ENCODE results near the gene HMCN1.

HMCN1 gene

DNA sequence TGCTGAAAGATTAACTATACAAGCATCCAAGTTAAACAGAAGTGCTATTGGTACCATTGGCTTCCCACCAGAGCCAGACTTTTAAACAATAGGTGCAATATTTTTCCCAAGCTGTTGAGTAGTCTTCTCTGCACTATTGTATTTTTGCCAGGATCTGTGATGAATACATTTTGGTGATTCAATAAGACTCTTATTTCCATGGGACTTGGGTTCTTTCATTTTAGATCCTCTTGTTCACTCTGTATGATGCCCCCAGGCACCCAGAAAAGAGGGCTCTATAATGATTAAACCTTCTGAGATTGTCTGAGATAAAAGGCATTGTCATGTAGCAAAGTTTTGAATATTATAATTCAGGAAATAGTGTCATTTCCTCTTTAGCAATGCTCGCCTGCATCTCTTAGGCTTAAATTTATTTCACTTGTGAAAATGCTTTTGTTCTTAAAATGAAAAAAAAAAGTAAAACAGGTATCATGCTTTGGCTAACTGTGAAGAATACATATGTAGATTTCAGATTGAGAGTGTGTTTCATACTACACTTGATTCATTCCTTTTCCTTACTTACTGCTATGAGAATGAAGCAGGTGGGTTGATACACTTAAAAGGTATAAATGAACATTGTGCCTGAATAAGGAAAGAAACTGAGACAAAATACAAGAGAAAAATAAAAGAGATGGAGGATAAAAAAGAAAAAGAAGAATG is 275.0 kb downstream of the HMCN1 start:
- H3K14ac ChIP-seq (ENCODE audit: low read length): no peak overlapping the region
- no CpG with 5 or more reads among the region's 1 CpG for WGBS (ENCODE audit: extremely low coverage, insufficient coverage, insufficient read length)

GRCh38 chr1:186014370-186015037 is 280.3 kb downstream of the HMCN1 start:
- Histone ChIP-seq H3K9me3 (ENCODE audit: insufficient read depth, low read depth, low read length) (no peaks in the 10 kb centered on the region), H3K4me2 (ENCODE audit: low read length) (no peak overlapping the region), H2BK5ac (ENCODE audit: low read depth, low read length, poor library complexity) (no peak overlapping the region), H3K9ac (ENCODE audit: low read length) (no peak overlapping the region), H3K4me3 (ENCODE audit: low read depth, low read length) (no peak overlapping the region), H4K91ac (ENCODE audit: low read depth, low read length) (no peak overlapping the region), H3K14ac (ENCODE audit: low read length) (no peak overlapping the region), H2BK120ac (ENCODE audit: insufficient read depth, low read length, poor library complexity) (no peak overlapping the region), H2BK12ac (ENCODE audit: low read length) (no peak overlapping the region), H3K36me3 (ENCODE audit: control insufficient read depth in 1 of 2, insufficient read depth in 2 of 2, low read length in 2 of 2) (no peaks in the 10 kb centered on the region), H2AK5ac (ENCODE audit: low read length) (no peak overlapping the region), H3K23ac (ENCODE audit: low read length) (no peak overlapping the region), H3K27ac (ENCODE audit: low read depth, low read length) (no peak overlapping the region), H4K12ac (ENCODE audit: low read depth, low read length) (no peak overlapping the region), H3K79me2 (ENCODE audit: control insufficient read depth, insufficient read depth, low read length, poor library complexity) (no peaks in the 10 kb centered on the region), H2AFZ (ENCODE audit: insufficient read depth, low read length, poor library complexity) (no peak overlapping the region), H3K79me1 (ENCODE audit: low read length) (no peaks in the 10 kb centered on the region), H3K4me1 (ENCODE audit: control insufficient read depth in 1 of 2, insufficient read depth in 2 of 2, low read length in 2 of 2) (no peaks in the 10 kb centered on the region), H4K8ac (ENCODE audit: low read depth, low read length) (no peak overlapping the region), H3K18ac (ENCODE audit: low read length) (no peak overlapping the region), H3K4ac (ENCODE audit: low read depth, low read length) (no peak overlapping the region), H3K27me3 (ENCODE audit: insufficient read depth, low read length) (no peaks in the 10 kb centered on the region)
- DNase-seq: no peak

More for the DNA sequence above, 275.0 kb downstream of the HMCN1 start:
- H2BK12ac ChIP-seq (ENCODE audit: low read length): no peak overlapping the region
- H3K4me2 ChIP-seq (ENCODE audit: low read length): no peak overlapping the region
- H3K27ac ChIP-seq (ENCODE audit: low read depth, low read length): no peak overlapping the region
- no peak overlapping the region for H2AK5ac ChIP-seq (ENCODE audit: low read length)
- no peaks in the 10 kb centered on the region for H3K4me1 ChIP-seq (ENCODE audit: control insufficient read depth in 1 of 2, insufficient read depth in 2 of 2, low read length in 2 of 2)
- no peak overlapping the region for H3K23ac ChIP-seq (ENCODE audit: low read length)
- no peak overlapping the region for H4K12ac ChIP-seq (ENCODE audit: low read depth, low read length)
- no peaks in the 10 kb centered on the region for H3K36me3 ChIP-seq (ENCODE audit: control insufficient read depth in 1 of 2, insufficient read depth in 2 of 2, low read length in 2 of 2)
- H3K9me3 ChIP-seq (ENCODE audit: insufficient read depth, low read depth, low read length): no peaks in the 10 kb centered on the region
- no peak overlapping the region for H3K4ac ChIP-seq (ENCODE audit: low read depth, low read length)
- no peak overlapping the region for H3K18ac ChIP-seq (ENCODE audit: low read length)
- no peak overlapping the region for H2BK5ac ChIP-seq (ENCODE audit: low read depth, low read length, poor library complexity)
- H3K4me3 ChIP-seq (ENCODE audit: low read depth, low read length): no peak overlapping the region
- no peak overlapping the region for H4K8ac ChIP-seq (ENCODE audit: low read depth, low read length)
- no peaks in the 10 kb centered on the region for H3K79me1 ChIP-seq (ENCODE audit: low read length)
- H2AFZ ChIP-seq (ENCODE audit: insufficient read depth, low read length, poor library complexity): no peak overlapping the region
- no peaks in the 10 kb centered on the region for H3K79me2 ChIP-seq (ENCODE audit: control insufficient read depth, insufficient read depth, low read length, poor library complexity)
- no peaks in the 10 kb centered on the region for H3K27me3 ChIP-seq (ENCODE audit: insufficient read depth, low read length)
- no peak overlapping the region for H2BK120ac ChIP-seq (ENCODE audit: insufficient read depth, low read length, poor library complexity)
- no peak overlapping the region for H4K91ac ChIP-seq (ENCODE audit: low read depth, low read length)
- H3K9ac ChIP-seq (ENCODE audit: low read length): no peak overlapping the region
- no peak for DNase-seq

DNA sequence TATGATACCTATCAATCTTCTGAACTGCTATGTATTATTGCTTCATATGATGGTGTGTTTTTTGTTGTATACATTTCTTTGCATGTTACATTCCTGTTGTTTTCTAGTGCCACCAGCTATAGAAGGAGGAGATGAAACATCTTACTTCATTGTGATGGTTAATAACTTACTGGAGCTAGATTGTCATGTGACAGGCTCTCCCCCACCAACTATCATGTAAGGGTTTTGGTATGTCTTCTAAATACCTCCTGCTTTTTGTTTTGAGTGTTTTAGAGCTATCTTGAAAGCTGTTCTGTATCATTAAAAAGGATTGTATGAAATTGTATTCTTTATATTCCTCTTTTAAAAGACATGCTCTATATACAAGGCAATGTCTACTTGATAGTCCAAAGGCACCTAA is 282.7 kb downstream of the HMCN1 start:
- no peak overlapping the region for H4K12ac ChIP-seq (ENCODE audit: low read depth, low read length)
- no peak overlapping the region for H2BK5ac ChIP-seq (ENCODE audit: low read depth, low read length, poor library complexity)
- H4K91ac ChIP-seq (ENCODE audit: low read depth, low read length): no peak overlapping the region
- H3K4me2 ChIP-seq (ENCODE audit: low read length): no peak overlapping the region
- no peak overlapping the region for H2BK12ac ChIP-seq (ENCODE audit: low read length)
- H3K9ac ChIP-seq (ENCODE audit: low read length): no peak overlapping the region
- no peaks in the 10 kb centered on the region for H3K4me1 ChIP-seq (ENCODE audit: control insufficient read depth in 1 of 2, insufficient read depth in 2 of 2, low read length in 2 of 2)
- no peak overlapping the region for H3K4me3 ChIP-seq (ENCODE audit: low read depth, low read length)
- no peak overlapping the region for H2AK5ac ChIP-seq (ENCODE audit: low read length)
- H2AFZ ChIP-seq (ENCODE audit: insufficient read depth, low read length, poor library complexity): no peak overlapping the region
- H4K8ac ChIP-seq (ENCODE audit: low read depth, low read length): no peak overlapping the region
- no peaks in the 10 kb centered on the region for H3K9me3 ChIP-seq (ENCODE audit: insufficient read depth, low read depth, low read length)
- no peaks in the 10 kb centered on the region for H3K27me3 ChIP-seq (ENCODE audit: insufficient read depth, low read length)
- H3K79me1 ChIP-seq (ENCODE audit: low read length): no peaks in the 10 kb centered on the region
- no peaks in the 10 kb centered on the region for H3K79me2 ChIP-seq (ENCODE audit: control insufficient read depth, insufficient read depth, low read length, poor library complexity)
- H3K4ac ChIP-seq (ENCODE audit: low read depth, low read length): no peak overlapping the region
- no peak overlapping the region for H3K18ac ChIP-seq (ENCODE audit: low read length)
- no peak for DNase-seq
- no peak overlapping the region for H3K14ac ChIP-seq (ENCODE audit: low read length)
- H3K23ac ChIP-seq (ENCODE audit: low read length): no peak overlapping the region
- no peak overlapping the region for H2BK120ac ChIP-seq (ENCODE audit: insufficient read depth, low read length, poor library complexity)
- H3K36me3 ChIP-seq (ENCODE audit: control insufficient read depth in 1 of 2, insufficient read depth in 2 of 2, low read length in 2 of 2): no peaks in the 10 kb centered on the region
- H3K27ac ChIP-seq (ENCODE audit: low read depth, low read length): no peak overlapping the region

GRCh38 chr1:186022184-186022583 is 288.0 kb downstream of the HMCN1 start:
- no peak overlapping the region for H3K18ac ChIP-seq (ENCODE audit: low read length)
- H3K79me1 ChIP-seq (ENCODE audit: low read length): no peaks in the 10 kb centered on the region
- no peak overlapping the region for H2AFZ ChIP-seq (ENCODE audit: insufficient read depth, low read length, poor library complexity)
- H2BK120ac ChIP-seq (ENCODE audit: insufficient read depth, low read length, poor library complexity): no peak overlapping the region
- H4K91ac ChIP-seq (ENCODE audit: low read depth, low read length): no peak overlapping the region
- no peak overlapping the region for H3K4me3 ChIP-seq (ENCODE audit: low read depth, low read length)
- H3K27me3 ChIP-seq (ENCODE audit: insufficient read depth, low read length): no peaks in the 10 kb centered on the region
- H3K4me1 ChIP-seq (ENCODE audit: control insufficient read depth in 1 of 2, insufficient read depth in 2 of 2, low read length in 2 of 2): no peaks in the 10 kb centered on the region
- H3K9ac ChIP-seq (ENCODE audit: low read length): no peak overlapping the region
- H3K23ac ChIP-seq (ENCODE audit: low read length): no peak overlapping the region
- no peak overlapping the region for H2BK12ac ChIP-seq (ENCODE audit: low read length)
- no peak overlapping the region for H3K27ac ChIP-seq (ENCODE audit: low read depth, low read length)
- no peak overlapping the region for H3K14ac ChIP-seq (ENCODE audit: low read length)
- no peak overlapping the region for H4K12ac ChIP-seq (ENCODE audit: low read depth, low read length)
- no peaks in the 10 kb centered on the region for H3K9me3 ChIP-seq (ENCODE audit: insufficient read depth, low read depth, low read length)
- no peak overlapping the region for H2BK5ac ChIP-seq (ENCODE audit: low read depth, low read length, poor library complexity)
- H3K79me2 ChIP-seq (ENCODE audit: control insufficient read depth, insufficient read depth, low read length, poor library complexity): no peaks in the 10 kb centered on the region
- H3K4me2 ChIP-seq (ENCODE audit: low read length): no peak overlapping the region
- DNase-seq: no peak
- H3K4ac ChIP-seq (ENCODE audit: low read depth, low read length): no peak overlapping the region
- H2AK5ac ChIP-seq (ENCODE audit: low read length): no peak overlapping the region
- H3K36me3 ChIP-seq (ENCODE audit: control insufficient read depth in 1 of 2, insufficient read depth in 2 of 2, low read length in 2 of 2): peaks cover 0 to 2% of the 10 kb centered on the region in 2 experiments
- no peak overlapping the region for H4K8ac ChIP-seq (ENCODE audit: low read depth, low read length)
- WGBS (ENCODE audit: extremely low coverage, insufficient coverage, insufficient read length): no CpG with 5 or more reads among the region's 1 CpG

Measured in trophoblast cell (in vitro differentiated cells and primary cell).